Chondrocyte (in vitro differentiated cells): ENCODE data around the gene COL1A1. TPM values are rescaled to one million over a fixed set of nuclear protein-coding genes. Genes with fewer than 3 reads are reported as not detected.

Experiments
- DNase-seq: peaks from one replicate; pipeline ENCODE4 v3.0.0; 2021; ENCODE audit warnings: mixed read lengths, low spot score
- H3K27ac Mint-ChIP-seq: one replicate; pipeline ENCODE4 v1.8.0; 2021; ENCODE audit warnings: mild to moderate bottlenecking, moderate library complexity, mixed read lengths; ENCODE audit not compliant: unreplicated experiment
- H3K27me3 Mint-ChIP-seq: 2 replicates; pipeline ENCODE4 v1.8.0; 2021; ENCODE audit warnings: low read depth, mixed read lengths
- H3K36me3 Mint-ChIP-seq: 2 replicates; pipeline ENCODE4 v1.8.0; 2021; ENCODE audit warnings: low read depth, mixed read lengths
- H3K4me1 Mint-ChIP-seq: 2 replicates; pipeline ENCODE4 v1.8.0; 2021; ENCODE audit warnings: low read depth, mild to moderate bottlenecking, mixed read lengths
- H3K4me3 Mint-ChIP-seq: one replicate; pipeline ENCODE4 v1.8.0; 2021; ENCODE audit warnings: mild to moderate bottlenecking, moderate library complexity, mixed read lengths; ENCODE audit not compliant: unreplicated experiment
- H3K9me3 Mint-ChIP-seq: 2 replicates; pipeline ENCODE4 v1.8.0; 2021; ENCODE audit warnings: low read depth, mixed read lengths
- total RNA-seq: library from RNA; stranded (reverse); gene quantifications from 3 replicates; pipeline ENCODE4 v1.2.1, GENCODE V29; 2021
- TF ChIP-seq, protein P1 (sequence below): fragments of 200-600 bp; sonication (generic); IDR thresholded peaks from 2 replicates; pipeline ENCODE4 v1.5.0; 2021; ENCODE audit warnings: antibody characterized with exemption, mild to moderate bottlenecking, moderate library complexity

COL1A1 gene
- total RNA-seq, 1 donor from 2014 or later, result 35,333 TPM

DNA sequence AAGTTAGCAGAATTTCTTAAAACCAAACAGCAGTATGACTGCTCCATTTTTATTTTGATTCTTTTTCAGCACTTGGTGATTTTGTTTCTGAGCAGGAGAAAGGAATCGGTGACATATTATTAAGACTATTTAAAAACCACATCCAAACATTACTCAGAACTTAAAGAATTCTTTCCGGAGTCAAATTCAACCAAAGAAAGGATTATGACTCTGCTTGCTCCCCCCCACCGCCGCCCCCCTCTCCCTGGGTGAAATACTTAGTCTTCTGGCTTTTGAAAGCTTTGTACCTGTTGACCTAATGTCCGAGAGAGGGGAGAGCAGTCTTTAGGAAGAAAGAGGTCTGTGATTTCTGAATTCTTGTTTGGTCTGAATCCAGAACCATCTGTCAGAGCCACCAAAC is 17.9 kb upstream of the COL1A1 start:
- no peaks in the 10 kb centered on the region for H3K27me3 Mint-ChIP-seq
- peak overlapping the region; percentile 99 for H3K27ac Mint-ChIP-seq

DNA sequence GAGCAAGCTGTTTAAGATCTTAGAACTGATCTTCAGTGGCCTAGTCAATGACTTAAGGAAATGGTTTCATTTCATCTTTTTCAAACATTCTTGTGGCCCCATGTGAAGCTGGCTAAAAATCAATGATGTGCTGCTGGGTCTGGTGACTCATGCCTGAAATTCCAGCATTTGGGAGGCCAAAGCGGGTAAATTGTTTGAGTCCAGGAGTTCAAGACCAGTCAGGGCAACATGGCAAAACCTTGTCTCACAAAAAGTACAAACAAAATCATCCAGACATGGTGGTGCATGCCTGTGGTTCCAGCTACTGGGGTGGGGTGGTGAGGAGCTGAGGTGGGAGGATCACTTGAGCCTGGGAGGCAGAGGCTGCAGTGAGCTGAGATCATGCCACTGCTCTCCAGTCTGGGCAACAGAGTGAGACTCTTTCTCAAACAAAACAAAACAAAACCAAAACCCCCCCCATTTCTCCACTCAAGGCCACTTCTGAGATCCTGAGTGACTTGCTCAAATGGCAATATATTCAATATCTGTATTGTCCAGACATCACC is 17.4 kb upstream of the COL1A1 start:
- peak overlapping the region; percentile 37 for H3K4me3 Mint-ChIP-seq
- no peaks in the 10 kb centered on the region for H3K27me3 Mint-ChIP-seq
- peaks cover 99% of the 10 kb centered on the region for H3K4me1 Mint-ChIP-seq
- no peaks in the 10 kb centered on the region for H3K36me3 Mint-ChIP-seq
- TF ChIP-seq, protein P1, sequence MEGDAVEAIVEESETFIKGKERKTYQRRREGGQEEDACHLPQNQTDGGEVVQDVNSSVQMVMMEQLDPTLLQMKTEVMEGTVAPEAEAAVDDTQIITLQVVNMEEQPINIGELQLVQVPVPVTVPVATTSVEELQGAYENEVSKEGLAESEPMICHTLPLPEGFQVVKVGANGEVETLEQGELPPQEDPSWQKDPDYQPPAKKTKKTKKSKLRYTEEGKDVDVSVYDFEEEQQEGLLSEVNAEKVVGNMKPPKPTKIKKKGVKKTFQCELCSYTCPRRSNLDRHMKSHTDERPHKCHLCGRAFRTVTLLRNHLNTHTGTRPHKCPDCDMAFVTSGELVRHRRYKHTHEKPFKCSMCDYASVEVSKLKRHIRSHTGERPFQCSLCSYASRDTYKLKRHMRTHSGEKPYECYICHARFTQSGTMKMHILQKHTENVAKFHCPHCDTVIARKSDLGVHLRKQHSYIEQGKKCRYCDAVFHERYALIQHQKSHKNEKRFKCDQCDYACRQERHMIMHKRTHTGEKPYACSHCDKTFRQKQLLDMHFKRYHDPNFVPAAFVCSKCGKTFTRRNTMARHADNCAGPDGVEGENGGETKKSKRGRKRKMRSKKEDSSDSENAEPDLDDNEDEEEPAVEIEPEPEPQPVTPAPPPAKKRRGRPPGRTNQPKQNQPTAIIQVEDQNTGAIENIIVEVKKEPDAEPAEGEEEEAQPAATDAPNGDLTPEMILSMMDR, result no peak
- H3K27ac Mint-ChIP-seq, result peak overlapping the region; percentile 99
- no peaks in the 10 kb centered on the region for H3K9me3 Mint-ChIP-seq
- DNase-seq, result no peak

More for the DNA sequence above, 17.9 kb upstream of the COL1A1 start:
- peaks cover 94% of the 10 kb centered on the region for H3K4me1 Mint-ChIP-seq
- H3K9me3 Mint-ChIP-seq, result no peaks in the 10 kb centered on the region
- DNase-seq, result no peak
- TF ChIP-seq, protein P1, result no peak
- H3K4me3 Mint-ChIP-seq, result peak overlapping the region; percentile 60
- no peaks in the 10 kb centered on the region for H3K36me3 Mint-ChIP-seq

DNA sequence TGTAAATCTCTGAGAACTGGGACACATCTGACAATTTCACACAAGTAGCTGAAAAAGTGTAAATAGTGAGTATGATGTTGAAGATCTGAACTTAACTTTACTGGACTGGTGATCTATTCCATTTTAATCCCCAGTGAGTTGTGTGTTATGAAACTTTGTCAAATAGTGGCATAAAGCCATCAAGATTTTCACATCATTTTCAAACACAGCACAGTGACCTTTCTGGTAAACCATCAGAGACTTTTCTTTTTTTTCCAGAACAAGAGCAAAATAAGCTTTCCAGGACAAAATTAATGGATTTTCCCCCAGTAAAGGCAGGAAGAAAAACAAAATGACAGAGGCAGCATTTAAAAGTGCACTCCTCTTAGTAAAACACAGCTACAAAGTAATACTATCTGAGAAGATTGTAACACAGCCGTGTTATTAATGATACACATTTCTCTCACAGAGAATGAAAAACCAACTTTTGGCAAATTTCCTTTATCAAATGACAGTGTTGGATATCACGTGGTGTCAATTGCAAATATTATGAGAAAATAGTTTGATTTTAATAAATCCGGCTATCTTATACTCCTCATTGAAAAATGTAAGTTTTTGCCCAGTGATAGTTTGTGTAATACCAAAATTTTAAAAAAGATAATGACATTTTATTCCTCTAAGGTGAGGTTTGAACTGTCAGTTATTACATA is 16.8 kb upstream of the COL1A1 start:
- H3K36me3 Mint-ChIP-seq, result no peaks in the 10 kb centered on the region
- no peaks in the 10 kb centered on the region for H3K27me3 Mint-ChIP-seq
- peak overlapping the region; percentile 99 for H3K27ac Mint-ChIP-seq
- H3K9me3 Mint-ChIP-seq, result no peaks in the 10 kb centered on the region
- H3K4me3 Mint-ChIP-seq, result peak overlapping the region; percentile 37
- DNase-seq, result no peak
- TF ChIP-seq, protein P1, result no peak
- H3K4me1 Mint-ChIP-seq, result peaks cover 100% of the 10 kb centered on the region

DNA sequence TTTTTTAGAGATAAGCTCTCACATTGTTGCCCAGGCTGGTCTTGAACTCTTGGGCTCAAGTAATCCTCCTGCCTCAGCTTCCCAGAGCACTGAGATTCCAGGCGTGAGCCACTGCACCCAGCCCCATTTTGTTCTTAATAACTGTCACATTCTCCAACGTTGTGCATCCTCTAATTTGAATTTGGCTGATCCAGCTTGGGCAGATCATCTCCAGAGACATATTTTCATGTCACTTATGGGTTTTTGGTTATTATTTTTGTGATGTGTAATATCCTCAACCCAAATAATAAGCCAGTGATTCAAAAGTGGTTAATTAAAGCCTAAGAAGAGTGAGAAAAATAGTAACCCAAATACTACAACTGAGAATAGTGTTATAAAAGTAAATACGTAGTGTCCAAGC is 16.2 kb upstream of the COL1A1 start:
- no peak for DNase-seq
- peak overlapping the region; percentile 99 for H3K27ac Mint-ChIP-seq
- TF ChIP-seq, protein P1, result no peak
- peak overlapping the region; percentile 8 for H3K4me3 Mint-ChIP-seq
- H3K9me3 Mint-ChIP-seq, result no peaks in the 10 kb centered on the region
- H3K27me3 Mint-ChIP-seq, result no peaks in the 10 kb centered on the region
- no peaks in the 10 kb centered on the region for H3K36me3 Mint-ChIP-seq
- H3K4me1 Mint-ChIP-seq, result peaks cover 100% of the 10 kb centered on the region

DNA sequence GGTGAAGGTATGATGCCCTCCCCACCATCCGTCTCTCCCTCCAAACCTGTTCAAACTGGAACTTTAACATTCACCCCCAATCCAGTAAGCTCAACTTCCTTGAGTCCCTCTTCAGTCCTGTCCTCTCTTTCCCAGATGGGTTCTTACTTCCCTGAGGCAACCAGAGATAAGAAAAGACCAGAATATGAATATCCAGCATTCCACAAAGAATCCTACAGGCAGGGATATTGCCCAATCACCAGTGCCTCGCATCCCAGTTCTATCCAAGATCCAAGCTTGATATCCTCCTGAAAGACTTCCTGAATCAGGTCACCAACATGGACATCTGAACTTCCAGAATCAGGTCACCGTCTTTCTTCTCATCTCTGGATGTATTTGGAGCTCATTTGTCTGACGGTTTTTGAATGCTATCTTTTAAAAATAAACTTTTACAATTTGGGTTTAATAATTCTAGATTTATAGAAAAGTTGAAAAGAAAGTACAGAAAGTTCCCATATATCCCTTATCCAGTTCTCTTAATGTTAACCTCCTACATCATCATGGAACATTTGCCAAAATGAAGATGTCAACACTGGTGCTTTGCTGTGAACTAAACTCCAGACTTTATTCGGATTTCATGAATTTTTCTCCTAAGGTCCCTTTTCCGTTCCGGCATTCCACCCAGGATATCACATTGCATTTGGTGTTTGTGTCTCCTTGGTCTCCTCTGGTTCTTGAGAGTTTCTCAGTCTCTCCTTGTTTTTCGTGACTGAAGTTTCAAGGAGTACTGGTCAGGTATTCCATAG is 13.7 kb upstream of the COL1A1 start:
- Mint-ChIP-seq H3K36me3 (no peaks in the 10 kb centered on the region), H3K4me1 (peaks cover 100% of the 10 kb centered on the region), H3K4me3 (peak overlapping the region; percentile 47), H3K27ac (peak overlapping the region; percentile 100), H3K27me3 (no peaks in the 10 kb centered on the region), H3K9me3 (no peaks in the 10 kb centered on the region)
- DNase-seq, result no peak
- TF ChIP-seq, protein P1, result no peak
